ENCODE measurements around the gene PDAP1. TPM values are rescaled to one million over a fixed set of nuclear protein-coding genes. Genes with fewer than 3 reads are reported as not detected.
A peak's percentile ranks its signal among the peaks of the same experiment; 100 is the strongest.
"Not testable (repeated sequence)": the region's sequence is repeated elsewhere in the genome, so short reads cannot be mapped to it uniquely, and the experiment has no call there.

PDAP1 gene
- total and polyA plus RNA-seq, 4 donors = 11.6 to 83.6 (median 31.5) TPM

GRCh38 chr7:99389772-99390171 is 18.6 kb downstream of the PDAP1 start:
- TF ChIP-seq REST (IDR thresholded peaks at IDR 0.05) = no peak
- Histone ChIP-seq H3K27ac (ENCODE audit: low read depth in 1 of 2, low read length in 2 of 2) (no peak overlapping the region), H3K9ac (ENCODE audit: low read depth in 1 of 2, low read length in 2 of 2) (no peak overlapping the region), H3K36me3 (ENCODE audit: control insufficient read depth in 4 of 4, insufficient read depth in 3 of 4, low read depth in 1 of 4, low read length in 3 of 4) (peaks cover 7 to 39% (median 10%) of the 10 kb centered on the region in 4 donors), H3K27me3 (ENCODE audit: control insufficient read depth in 4 of 4, insufficient read depth in 4 of 4, low read length in 3 of 4) (no peaks in the 10 kb centered on the region), H3K9me3 (ENCODE audit: control insufficient read depth in 4 of 4, low read length in 3 of 4) (no peaks in the 10 kb centered on the region), H3K4me3 (ENCODE audit: low read depth in 1 of 3, low read length in 3 of 3) (no peak overlapping the region), H3K4me1 (ENCODE audit: control insufficient read depth in 4 of 4, insufficient read depth in 4 of 4, low read length in 3 of 4) (peaks cover 7 to 20% (median 11%) of the 10 kb centered on the region in 4 donors)
- 95% methylated on average over 13 of the region's 13 CpGs for WGBS
- DNase-seq (ENCODE audit: low spot score) = no peak

- 97% methylated on average over 20 of the region's 20 CpGs for WGBS
- Histone ChIP-seq H3K4me3 (ENCODE audit: low read depth in 1 of 3, low read length in 3 of 3) (no peak overlapping the region), H3K27ac (ENCODE audit: low read depth in 1 of 2, low read length in 2 of 2) (no peak overlapping the region), H3K9ac (ENCODE audit: low read depth in 1 of 2, low read length in 2 of 2) (no peak overlapping the region), H3K9me3 (ENCODE audit: control insufficient read depth in 4 of 4, low read length in 3 of 4) (no peaks in the 10 kb centered on the region), H3K4me1 (ENCODE audit: control insufficient read depth in 4 of 4, insufficient read depth in 4 of 4, low read length in 3 of 4) (peaks cover 1 to 11% (median 6%) of the 10 kb centered on the region in 4 donors), H3K36me3 (ENCODE audit: control insufficient read depth in 4 of 4, insufficient read depth in 3 of 4, low read depth in 1 of 4, low read length in 3 of 4) (peaks cover 4 to 34% (median 9%) of the 10 kb centered on the region in 4 donors), H3K27me3 (ENCODE audit: control insufficient read depth in 4 of 4, insufficient read depth in 4 of 4, low read length in 3 of 4) (no peaks in the 10 kb centered on the region)
- DNase-seq (ENCODE audit: low spot score) = no peak
- TF ChIP-seq SP1 (IDR thresholded peaks at IDR 0.05) (no peak), RXRA (IDR thresholded peaks at IDR 0.05) (no peak), EGR1 (IDR thresholded peaks at IDR 0.05; ENCODE audit: low read depth in 2 of 2) (no peak), GABPA (IDR thresholded peaks at IDR 0.05 in 1 of 2, conservative IDR thresholded peaks at IDR 0.05 in 1 of 2) (no peak), NR2F2 (IDR thresholded peaks at IDR 0.05) (no peak), RAD21 (IDR thresholded peaks at IDR 0.05) (no peak), FOXA1 (IDR thresholded peaks at IDR 0.05) (no peak), HNF4G (IDR thresholded peaks at IDR 0.05) (no peak), JUND (IDR thresholded peaks at IDR 0.05) (no peak), ATF3 (IDR thresholded peaks at IDR 0.05) (no peak), MAX (IDR thresholded peaks at IDR 0.05) (no peak), YY1 (IDR thresholded peaks at IDR 0.05) (no peak)
Observed at GRCh38 chr7:99387912-99388311, 20.5 kb downstream of the PDAP1 start.

- DNase-seq (ENCODE audit: low spot score); H3K9ac ChIP-seq (ENCODE audit: low read depth in 1 of 2, low read length in 2 of 2); H3K27me3 ChIP-seq (ENCODE audit: control insufficient read depth in 4 of 4, insufficient read depth in 4 of 4, low read length in 3 of 4); H3K4me1 ChIP-seq (ENCODE audit: control insufficient read depth in 4 of 4, insufficient read depth in 4 of 4, low read length in 3 of 4); H3K4me3 ChIP-seq (ENCODE audit: low read depth in 1 of 3, low read length in 3 of 3); H3K27ac ChIP-seq (ENCODE audit: low read depth in 1 of 2, low read length in 2 of 2); H3K9me3 ChIP-seq (ENCODE audit: control insufficient read depth in 4 of 4, low read length in 3 of 4): not testable (repeated sequence)
- peak in 1 of 2 donors; percentile 15 for TF ChIP-seq RXRA (IDR thresholded peaks at IDR 0.05)
- H3K36me3 ChIP-seq (ENCODE audit: control insufficient read depth in 4 of 4, insufficient read depth in 3 of 4, low read depth in 1 of 4, low read length in 3 of 4) = peaks cover 4 to 34% (median 9%) of the 10 kb centered on the region in 4 donors
- 86% methylated on average over 14 of the region's 14 CpGs for WGBS
Observed at GRCh38 chr7:99387239-99387635, 21.2 kb downstream of the PDAP1 start.

Measured in liver (tissue), 9 donors.